Activated CD4-positive, alpha-beta T cell treated with anti-CD3 and anti-CD28 coated beads, Interleukin-2, amount 50 U/mL, for 4 hours (primary cell): ENCODE data around the gene DYNC2H1.

Experiments
- DNase-seq, 2 experiments: peaks; one replicate each; pipeline ENCODE4 v3.0.0-alpha.2; 2020

Gene DYNC2H1, protein sequence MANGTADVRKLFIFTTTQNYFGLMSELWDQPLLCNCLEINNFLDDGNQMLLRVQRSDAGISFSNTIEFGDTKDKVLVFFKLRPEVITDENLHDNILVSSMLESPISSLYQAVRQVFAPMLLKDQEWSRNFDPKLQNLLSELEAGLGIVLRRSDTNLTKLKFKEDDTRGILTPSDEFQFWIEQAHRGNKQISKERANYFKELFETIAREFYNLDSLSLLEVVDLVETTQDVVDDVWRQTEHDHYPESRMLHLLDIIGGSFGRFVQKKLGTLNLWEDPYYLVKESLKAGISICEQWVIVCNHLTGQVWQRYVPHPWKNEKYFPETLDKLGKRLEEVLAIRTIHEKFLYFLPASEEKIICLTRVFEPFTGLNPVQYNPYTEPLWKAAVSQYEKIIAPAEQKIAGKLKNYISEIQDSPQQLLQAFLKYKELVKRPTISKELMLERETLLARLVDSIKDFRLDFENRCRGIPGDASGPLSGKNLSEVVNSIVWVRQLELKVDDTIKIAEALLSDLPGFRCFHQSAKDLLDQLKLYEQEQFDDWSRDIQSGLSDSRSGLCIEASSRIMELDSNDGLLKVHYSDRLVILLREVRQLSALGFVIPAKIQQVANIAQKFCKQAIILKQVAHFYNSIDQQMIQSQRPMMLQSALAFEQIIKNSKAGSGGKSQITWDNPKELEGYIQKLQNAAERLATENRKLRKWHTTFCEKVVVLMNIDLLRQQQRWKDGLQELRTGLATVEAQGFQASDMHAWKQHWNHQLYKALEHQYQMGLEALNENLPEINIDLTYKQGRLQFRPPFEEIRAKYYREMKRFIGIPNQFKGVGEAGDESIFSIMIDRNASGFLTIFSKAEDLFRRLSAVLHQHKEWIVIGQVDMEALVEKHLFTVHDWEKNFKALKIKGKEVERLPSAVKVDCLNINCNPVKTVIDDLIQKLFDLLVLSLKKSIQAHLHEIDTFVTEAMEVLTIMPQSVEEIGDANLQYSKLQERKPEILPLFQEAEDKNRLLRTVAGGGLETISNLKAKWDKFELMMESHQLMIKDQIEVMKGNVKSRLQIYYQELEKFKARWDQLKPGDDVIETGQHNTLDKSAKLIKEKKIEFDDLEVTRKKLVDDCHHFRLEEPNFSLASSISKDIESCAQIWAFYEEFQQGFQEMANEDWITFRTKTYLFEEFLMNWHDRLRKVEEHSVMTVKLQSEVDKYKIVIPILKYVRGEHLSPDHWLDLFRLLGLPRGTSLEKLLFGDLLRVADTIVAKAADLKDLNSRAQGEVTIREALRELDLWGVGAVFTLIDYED (N-terminal part only)

GRCh38 chr11:103108933-103109817 lies at the start of gene DYNC2H1:
Gene DYNC2H1 (plus strand): TSS chr11:103109426. CDS start chr11:103109575, 149 bp downstream.
- DNase-seq, result peak; percentile 77 to 80

DNA sequence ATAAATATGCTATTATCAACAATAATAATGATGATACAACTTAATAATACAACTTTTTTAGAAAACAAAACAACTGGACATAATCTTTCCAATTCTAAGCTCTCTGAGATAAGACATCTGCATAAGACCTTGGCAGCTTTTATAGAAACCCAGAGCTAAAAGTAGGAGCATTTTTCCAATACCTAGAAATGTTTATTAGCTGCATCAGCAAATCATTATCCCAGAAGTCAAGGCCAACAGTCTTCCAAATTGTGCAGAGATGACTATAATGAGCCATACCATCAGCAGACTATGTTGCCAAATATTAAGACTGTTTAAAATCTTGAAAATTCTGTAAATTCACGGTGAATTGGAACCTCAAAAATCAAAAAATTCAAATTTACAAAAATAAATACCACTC lies 47.6 kb upstream of the DYNC2H1 start:
- DNase-seq, result no peak

DNA sequence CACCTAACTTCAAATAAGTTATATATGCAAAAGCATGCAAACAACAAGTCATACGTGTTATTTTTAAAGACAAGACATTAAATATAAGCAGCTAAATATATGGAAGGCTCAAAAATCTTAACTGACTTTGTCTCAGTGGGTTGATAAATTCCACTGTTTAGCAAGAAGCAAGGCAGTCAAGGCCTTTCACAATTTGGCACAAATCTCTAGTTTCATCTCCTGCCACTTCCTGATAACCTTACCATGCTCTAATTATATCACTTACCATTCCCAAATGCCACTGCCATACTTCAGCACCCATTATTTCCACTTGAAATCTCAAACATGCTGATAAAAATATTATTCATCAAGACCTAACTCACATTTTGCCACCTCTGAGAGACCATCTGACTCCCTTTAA lies 42.1 kb upstream of the DYNC2H1 start:
- DNase-seq, result no peak

- no peak for DNase-seq
Observed at GRCh38 chr11:103069367-103069766, 39.9 kb upstream of the DYNC2H1 start.

GRCh38 chr11:103070142-103070541 lies 39.1 kb upstream of the DYNC2H1 start:
- no peak for DNase-seq

DNA sequence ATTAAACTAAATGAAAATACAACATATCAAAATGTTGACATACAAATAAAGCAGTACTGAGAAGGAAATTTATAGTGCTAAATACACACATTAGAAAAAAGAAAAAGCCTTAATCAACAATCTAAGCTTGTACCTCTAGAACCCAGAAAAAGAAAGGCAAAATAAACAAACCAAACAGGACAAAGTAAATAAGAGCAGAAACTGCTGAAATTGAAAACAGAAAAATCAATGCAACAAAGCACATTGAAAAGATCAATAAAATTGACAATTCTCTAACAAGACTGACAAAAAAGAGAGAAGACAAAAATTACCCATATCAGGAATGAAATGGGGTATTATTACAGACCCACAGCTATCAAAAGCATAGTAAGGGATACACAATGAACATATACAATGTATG lies 38.2 kb upstream of the DYNC2H1 start:
- no peak for DNase-seq

DNA sequence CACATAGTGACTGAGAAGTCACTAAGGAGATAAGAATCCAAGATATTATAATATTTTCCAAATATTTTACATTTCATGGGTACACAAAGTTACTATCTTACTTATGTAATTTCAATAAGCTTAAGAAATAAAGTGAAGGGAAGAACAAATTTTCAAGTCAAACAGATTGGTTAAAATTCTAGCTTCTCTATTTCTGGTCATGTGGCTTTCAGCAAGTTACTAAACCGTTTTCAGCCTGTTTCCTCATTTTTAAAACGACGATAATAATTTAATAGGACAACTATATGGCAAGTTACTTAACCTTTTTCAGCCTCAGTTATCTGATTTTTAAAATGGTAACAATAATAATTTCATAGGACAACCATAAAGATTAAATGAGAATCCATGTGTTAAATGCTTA lies 32.9 kb upstream of the DYNC2H1 start:
- DNase-seq, result no peak

DNA sequence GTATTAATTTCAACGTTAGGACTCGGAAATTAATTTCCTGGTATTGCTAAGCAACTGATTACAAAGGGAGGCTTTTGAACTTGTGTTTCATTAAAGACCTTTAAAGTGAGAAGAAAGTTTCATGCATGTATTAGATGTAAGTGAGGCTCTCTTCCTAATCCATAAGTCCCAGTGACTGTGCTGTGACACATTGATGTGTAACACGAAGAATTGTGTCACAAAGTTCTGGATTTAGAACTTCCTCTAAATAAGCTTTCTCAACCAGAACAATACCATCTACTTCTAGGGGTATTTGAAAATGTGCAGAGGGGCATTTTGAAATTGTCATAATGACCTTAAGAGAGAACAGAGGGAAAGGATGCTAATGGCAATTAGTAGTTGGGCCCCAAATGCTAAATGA lies 31.7 kb upstream of the DYNC2H1 start:
- DNase-seq, result no peak

- DNase-seq, result no peak
Observed at GRCh38 chr11:103078710-103079109, 30.5 kb upstream of the DYNC2H1 start.

- DNase-seq, result no peak
Observed at GRCh38 chr11:103079833-103080232, 29.4 kb upstream of the DYNC2H1 start.

DNA sequence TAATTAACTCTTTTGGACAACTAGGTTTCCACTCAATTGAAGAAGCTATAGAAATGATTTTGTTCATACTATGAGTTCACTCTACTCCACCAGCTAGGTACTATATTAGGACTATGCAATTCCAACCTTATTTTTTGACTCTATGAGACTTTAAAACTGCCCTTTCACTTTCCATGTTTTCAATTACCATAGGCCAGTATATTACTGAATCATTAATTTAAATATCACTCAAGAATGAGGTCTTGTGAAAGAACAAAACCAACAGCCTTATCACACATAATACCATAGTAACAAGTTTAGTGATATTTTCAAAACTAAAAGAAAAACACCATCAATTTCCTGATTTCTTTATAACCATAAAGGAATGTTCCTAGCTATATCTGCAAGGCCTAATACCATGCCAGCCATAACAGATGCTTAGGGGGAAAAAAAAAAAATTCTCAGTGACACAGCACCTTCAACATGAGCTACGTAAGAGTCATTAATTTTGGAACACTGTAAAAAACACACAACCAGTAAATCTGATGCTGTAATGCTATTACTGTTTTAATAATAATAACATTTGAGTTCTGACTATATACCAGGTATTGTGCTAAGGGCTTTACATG lies 23.4 kb upstream of the DYNC2H1 start:
- DNase-seq, result no peak

DNA sequence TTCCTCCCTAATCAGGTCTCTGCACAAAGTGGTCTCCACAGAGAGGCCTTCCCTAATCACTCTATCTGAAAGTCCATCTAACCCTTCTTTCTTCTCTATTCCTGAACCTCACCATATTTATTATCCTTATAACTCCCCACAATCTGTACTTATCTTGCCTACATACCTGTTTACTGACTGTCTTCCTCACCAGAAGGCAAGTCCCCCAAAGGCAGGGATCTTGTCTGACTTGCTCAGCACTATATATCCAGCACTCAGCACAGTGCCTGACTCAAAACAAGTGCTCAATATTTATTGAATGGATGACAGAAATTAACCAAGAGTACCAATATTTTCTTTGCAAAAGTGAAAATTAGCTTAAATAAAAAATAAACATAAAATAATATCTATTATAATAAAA lies 22.8 kb upstream of the DYNC2H1 start:
- DNase-seq, result no peak

DNA sequence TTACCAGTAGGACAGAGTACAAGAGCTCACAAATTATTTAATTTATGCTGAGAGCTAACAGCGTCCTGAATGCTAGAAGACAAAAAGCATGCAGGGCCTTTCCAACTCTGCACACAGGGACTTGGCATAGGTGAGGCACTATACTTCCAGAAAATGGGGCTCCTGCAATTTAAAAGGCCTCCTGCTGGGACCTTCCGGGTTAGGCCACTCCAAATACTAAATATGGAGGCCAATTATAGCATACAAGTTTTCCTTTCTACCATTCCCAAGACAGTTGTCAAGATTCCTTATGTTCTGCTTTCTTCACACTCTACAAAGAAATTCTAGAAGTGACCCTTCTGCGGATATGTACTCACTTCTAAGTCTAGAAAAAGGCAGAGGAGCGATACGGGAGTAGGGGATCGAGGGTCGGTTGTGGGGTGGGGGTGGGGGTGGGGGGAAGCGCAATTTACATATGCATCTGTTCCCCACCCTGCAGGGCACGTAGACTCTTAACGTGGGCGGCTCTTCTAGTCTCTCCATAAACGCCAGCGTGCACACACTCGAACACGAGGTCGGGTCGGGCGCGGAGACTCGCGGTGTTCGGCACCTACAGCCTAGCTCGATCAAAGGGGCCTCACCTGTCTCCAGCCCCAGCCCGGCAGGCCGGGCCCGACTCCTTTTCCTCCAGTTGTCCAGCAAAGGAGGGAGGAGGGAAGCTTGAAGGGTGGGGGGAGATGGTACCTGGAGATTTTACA lies 18.0 kb upstream of the DYNC2H1 start:
- peak; percentile 45 to 54 for DNase-seq

- DNase-seq, result peak; percentile 94
Observed at GRCh38 chr11:103091801-103092524, 17.3 kb upstream of the DYNC2H1 start, which contains the start of gene DCUN1D5. Gene DCUN1D5 (minus strand): TSS chr11:103092160. CDS start chr11:103091872, 288 bp downstream.

- DNase-seq, result no peak
Observed at GRCh38 chr11:103097279-103097678, 11.9 kb upstream of the DYNC2H1 start.

GRCh38 chr11:103109818-103110388 lies 677 bp downstream of the DYNC2H1 start:
- DNase-seq, result no peak

DNA sequence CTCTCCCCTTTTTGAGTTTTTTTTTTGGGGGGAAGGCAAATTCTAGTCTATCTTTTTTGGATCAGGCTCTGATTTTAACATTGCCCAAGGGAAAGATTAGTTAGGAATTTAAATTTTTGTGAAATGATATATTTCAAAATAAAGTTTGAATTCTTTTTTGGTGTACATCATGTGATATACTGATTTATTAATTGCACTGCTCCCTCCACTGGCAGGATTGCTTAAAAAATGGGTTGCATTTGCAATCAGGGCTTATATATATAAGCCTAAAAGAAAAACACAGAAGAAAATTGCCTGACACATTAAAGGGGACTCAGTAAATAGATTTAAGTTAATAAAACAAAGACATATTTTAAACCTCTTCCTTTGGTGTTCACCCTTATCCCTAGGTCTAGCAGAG lies 1.2 kb downstream of the DYNC2H1 start:
- no peak for DNase-seq

GRCh38 chr11:103111400-103111799 lies 2.2 kb downstream of the DYNC2H1 start:
- no peak for DNase-seq

GRCh38 chr11:103112364-103112763 lies 3.1 kb downstream of the DYNC2H1 start:
- no peak for DNase-seq

- DNase-seq, result no peak
Observed at GRCh38 chr11:103114836-103115235, 5.6 kb downstream of the DYNC2H1 start.
